BJ (cell line): ENCODE results near the gene PHLDA1. TPM values are rescaled to one million over a fixed set of nuclear protein-coding genes. Genes with fewer than 3 reads are reported as not detected.

Experiments used
- CTCF ChIA-PET: fragments of 350-600 bp; formaldehyde crosslinking; extraction: SDS; loops from one replicate; lab custom pipeline; 2021; ENCODE audit warnings: antibody characterized with exemption, inconsistent platforms; lab: Yijun Ruan, JAX
- POLR2A ChIA-PET: fragments of 300-600 bp; sonication (Branson Sonifier 250); formaldehyde crosslinking; extraction: SDS; loops from one replicate; lab custom pipeline; 2021; ENCODE audit warnings: antibody characterized with exemption; lab: Charles Lee
- DNase-seq: peaks from one replicate; pipeline ENCODE4 v3.0.0-alpha.2; 2011; ENCODE audit warnings: low read depth
- H3K27me3 ChIP-seq: 2 replicates; pipeline ENCODE4 v1.6.0; 2011; ENCODE audit warnings: low read length; ENCODE audit not compliant: control insufficient read depth, insufficient read depth
- H3K36me3 ChIP-seq: 2 replicates; pipeline ENCODE4 v1.5.1; 2011; ENCODE audit warnings: low read length; ENCODE audit not compliant: control insufficient read depth, insufficient read depth
- H3K4me3 ChIP-seq: 2 replicates; pipeline ENCODE4 v1.5.1; 2011; ENCODE audit warnings: low read depth, mild to moderate bottlenecking, control low read depth, low read length
- polyA plus RNA-seq: library from polyadenylated mRNA; depleted of rRNA; stranded (reverse); fragments of >200 nt; gene quantifications from 2 replicates; pipeline ENCODE4 v1.2.3, GENCODE V29; 2011
- TF ChIP-seq, protein P1 (sequence below): IDR thresholded peaks from 2 replicates; pipeline ENCODE4 v1.5.1; 2011; ENCODE audit warnings: low read depth, mild to moderate bottlenecking, control low read depth, inconsistent platforms, low read length, moderate library complexity; ENCODE audit not compliant: insufficient read depth

PHLDA1 gene
- polyA plus RNA-seq, 1 experiment, result 8.1 TPM

DNA sequence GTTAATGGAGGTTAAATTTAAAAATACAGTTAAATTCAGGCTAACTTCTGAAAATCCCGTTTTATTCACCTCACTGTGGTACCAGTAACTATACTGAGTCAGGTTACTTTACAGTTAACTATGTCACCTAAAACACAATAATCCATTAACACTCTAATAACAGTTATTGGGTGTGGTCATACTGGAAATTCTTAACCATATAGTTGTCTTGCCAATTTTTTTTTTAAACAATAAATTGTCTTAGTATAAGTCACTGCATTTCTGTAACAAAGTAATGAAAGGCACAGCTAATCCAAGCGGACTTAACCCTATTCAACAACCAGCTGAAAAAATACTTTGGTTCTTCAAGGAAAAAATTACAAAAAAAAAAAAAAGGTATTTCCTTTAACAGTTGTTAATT is 16.2 kb upstream of the PHLDA1 start:
- ChIA-PET POLR2A (no interaction called here), CTCF (interaction anchor here (0.6 to 2.5 kb wide), 3 partner anchors 8 to 521 kb away, joined by 3 to 7 read pairs (median 3); no protein-coding TSS in a partner anchor)
- Histone ChIP-seq H3K27me3 (no peaks in the 10 kb centered on the region), H3K36me3 (peaks cover 13% of the 10 kb centered on the region), H3K4me3 (no peak overlapping the region)
- TF ChIP-seq, protein P1, sequence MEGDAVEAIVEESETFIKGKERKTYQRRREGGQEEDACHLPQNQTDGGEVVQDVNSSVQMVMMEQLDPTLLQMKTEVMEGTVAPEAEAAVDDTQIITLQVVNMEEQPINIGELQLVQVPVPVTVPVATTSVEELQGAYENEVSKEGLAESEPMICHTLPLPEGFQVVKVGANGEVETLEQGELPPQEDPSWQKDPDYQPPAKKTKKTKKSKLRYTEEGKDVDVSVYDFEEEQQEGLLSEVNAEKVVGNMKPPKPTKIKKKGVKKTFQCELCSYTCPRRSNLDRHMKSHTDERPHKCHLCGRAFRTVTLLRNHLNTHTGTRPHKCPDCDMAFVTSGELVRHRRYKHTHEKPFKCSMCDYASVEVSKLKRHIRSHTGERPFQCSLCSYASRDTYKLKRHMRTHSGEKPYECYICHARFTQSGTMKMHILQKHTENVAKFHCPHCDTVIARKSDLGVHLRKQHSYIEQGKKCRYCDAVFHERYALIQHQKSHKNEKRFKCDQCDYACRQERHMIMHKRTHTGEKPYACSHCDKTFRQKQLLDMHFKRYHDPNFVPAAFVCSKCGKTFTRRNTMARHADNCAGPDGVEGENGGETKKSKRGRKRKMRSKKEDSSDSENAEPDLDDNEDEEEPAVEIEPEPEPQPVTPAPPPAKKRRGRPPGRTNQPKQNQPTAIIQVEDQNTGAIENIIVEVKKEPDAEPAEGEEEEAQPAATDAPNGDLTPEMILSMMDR, result no peak
- no peak for DNase-seq

DNA sequence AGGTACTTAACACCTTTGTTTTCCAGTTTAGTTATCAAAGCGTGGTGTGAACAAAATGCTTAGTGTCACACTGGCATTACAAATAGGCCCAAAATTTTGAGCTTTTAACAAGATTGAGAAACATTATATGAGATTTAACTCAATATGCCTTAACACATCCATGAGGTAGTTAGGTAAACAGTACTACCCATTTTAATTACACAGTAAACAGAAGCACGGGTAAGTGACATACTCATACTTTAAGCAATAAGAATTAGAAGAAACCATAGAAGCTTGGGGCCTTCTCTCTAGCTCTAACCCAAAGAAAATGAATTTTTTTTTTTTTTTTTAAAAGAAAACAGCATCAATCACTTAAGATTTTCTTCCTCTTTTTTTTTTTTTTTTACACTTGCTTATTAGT is 15.5 kb upstream of the PHLDA1 start:
- TF ChIP-seq, protein P1, result no peak
- Histone ChIP-seq H3K36me3 (peaks cover 13% of the 10 kb centered on the region), H3K4me3 (no peak overlapping the region), H3K27me3 (no peaks in the 10 kb centered on the region)
- CTCF ChIA-PET, result interaction anchor here (0.6 to 1.7 kb wide), 3 partner anchors 9 to 520 kb away, joined by 3 read pairs; no protein-coding TSS in a partner anchor
- DNase-seq, result no peak
- POLR2A ChIA-PET, result no interaction called here

DNA sequence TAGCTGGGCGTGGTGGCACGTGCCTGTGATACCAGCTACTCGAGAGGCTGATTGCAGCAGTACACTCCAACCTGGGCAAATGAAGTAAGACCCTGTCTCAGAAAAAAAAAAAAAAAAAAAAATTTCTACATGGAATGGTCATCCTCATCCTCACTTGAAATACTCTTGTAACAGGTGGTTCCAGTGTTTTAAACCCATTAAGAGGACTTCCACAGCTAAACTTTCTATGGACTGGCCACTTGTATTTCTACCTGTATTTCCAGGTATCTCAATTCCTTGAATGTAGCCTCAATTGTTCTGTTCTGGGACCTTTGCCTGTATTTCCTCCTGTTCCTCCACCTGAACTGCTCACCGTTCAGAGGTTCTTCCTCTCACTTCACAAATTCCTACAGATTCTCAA is 11.8 kb upstream of the PHLDA1 start:
- peaks cover 7% of the 10 kb centered on the region for H3K36me3 ChIP-seq
- TF ChIP-seq, protein P1, result no peak
- H3K4me3 ChIP-seq, result no peak overlapping the region
- H3K27me3 ChIP-seq, result no peaks in the 10 kb centered on the region
- ChIA-PET CTCF (no interaction called here), POLR2A (no interaction called here)
- no peak for DNase-seq

DNA sequence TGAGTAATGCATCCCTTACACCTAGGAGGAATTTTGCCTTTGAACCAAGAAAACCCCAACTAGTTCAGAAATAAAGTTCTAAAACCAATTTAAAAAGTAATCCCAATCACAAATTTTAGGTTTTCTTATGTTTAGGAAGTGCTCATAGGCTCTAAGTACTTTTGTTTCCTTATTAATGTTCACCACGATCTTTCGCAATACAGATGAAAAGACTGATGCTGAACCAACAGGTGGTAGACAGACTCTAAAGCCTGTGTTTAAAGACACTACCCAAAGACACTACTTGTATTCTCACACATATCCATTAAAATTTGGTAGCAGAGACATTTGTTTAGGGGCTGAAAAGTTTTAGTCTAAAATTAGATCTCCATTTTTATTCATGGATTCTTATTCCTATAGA is 10.6 kb upstream of the PHLDA1 start:
- Histone ChIP-seq H3K36me3 (peaks cover 7% of the 10 kb centered on the region), H3K27me3 (no peaks in the 10 kb centered on the region), H3K4me3 (no peak overlapping the region)
- ChIA-PET CTCF (interaction anchor here (0.6 kb wide), 1 partner anchor 424 kb away, joined by 3 read pairs; no protein-coding TSS in a partner anchor), POLR2A (no interaction called here)
- DNase-seq, result no peak
- TF ChIP-seq, protein P1, result no peak

DNA sequence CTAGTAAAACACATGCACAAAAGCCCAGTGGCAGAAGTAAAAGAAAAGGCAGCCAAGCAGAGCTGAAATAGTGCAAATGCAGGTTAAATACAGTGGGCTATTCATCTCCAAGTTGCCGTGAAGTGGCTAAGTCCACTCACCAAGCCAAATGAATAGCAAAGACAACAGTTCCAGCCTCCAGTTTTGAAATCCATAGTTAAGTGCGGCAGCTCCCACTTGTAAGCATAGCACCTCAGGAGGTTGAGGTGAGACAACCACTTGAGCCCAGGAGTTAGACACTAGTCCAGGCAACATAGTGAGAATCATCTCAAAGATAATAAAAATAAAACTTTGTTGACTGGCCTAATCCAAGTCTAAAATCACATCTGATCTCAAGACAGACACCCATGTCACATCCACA is 9.8 kb upstream of the PHLDA1 start:
- Histone ChIP-seq H3K36me3 (peaks cover 7% of the 10 kb centered on the region), H3K4me3 (no peak overlapping the region), H3K27me3 (no peaks in the 10 kb centered on the region)
- TF ChIP-seq, protein P1, result no peak
- no peak for DNase-seq
- ChIA-PET CTCF (interaction anchor here (0.6 kb wide), 2 partner anchors 343 to 425 kb away, joined by 3 read pairs; no protein-coding TSS in a partner anchor), POLR2A (no interaction called here)
